AG09309 (cell line): ENCODE data around the gene GUCA2A.
A peak's percentile ranks its signal among the peaks of the same experiment; 100 is the strongest.

Experiments used
- DNase-seq: peaks from one replicate; pipeline ENCODE4 v3.0.0-alpha.2; 2010; ENCODE audit warnings: low read depth
- H3K4me3 ChIP-seq: 2 replicates; pipeline ENCODE4 v1.5.1; 2011; ENCODE audit warnings: mild to moderate bottlenecking, low read depth, low read length, moderate library complexity; ENCODE audit not compliant: control insufficient read depth
- CTCF ChIP-seq: IDR thresholded peaks from 2 replicates; pipeline ENCODE4 v1.5.1; 2011; ENCODE audit warnings: mild to moderate bottlenecking, low read depth, low read length, inconsistent platforms; ENCODE audit not compliant: insufficient read depth, control insufficient read depth; ENCODE audit errors: missing control alignments

The GUCA2A gene

GRCh38 chr1:42148166-42148565 is 16.4 kb downstream of the GUCA2A start:
- no peak for TF ChIP-seq CTCF
- no peak for DNase-seq
- H3K4me3 ChIP-seq = no peak overlapping the region

GRCh38 chr1:42146626-42147320 is 17.8 kb downstream of the GUCA2A start:
- DNase-seq = no peak
- TF ChIP-seq CTCF = peak; percentile 85
- H3K4me3 ChIP-seq = no peak overlapping the region

- TF ChIP-seq CTCF = no peak
- H3K4me3 ChIP-seq = no peak overlapping the region
- DNase-seq = no peak
These were observed 18.6 kb downstream of the GUCA2A start for GRCh38 chr1:42145764-42146625.

- TF ChIP-seq CTCF = no peak
- no peak for DNase-seq
- no peak overlapping the region for H3K4me3 ChIP-seq
These were observed 19.2 kb downstream of the GUCA2A start for GRCh38 chr1:42145389-42145716.

- no peak overlapping the region for H3K4me3 ChIP-seq
- TF ChIP-seq CTCF = no peak
- no peak for DNase-seq
These were observed 19.7 kb downstream of the GUCA2A start for GRCh38 chr1:42144711-42145388.

- H3K4me3 ChIP-seq = no peak overlapping the region
- no peak for DNase-seq
- TF ChIP-seq CTCF = no peak
These were observed 20.4 kb downstream of the GUCA2A start for GRCh38 chr1:42143896-42144710.
